GM12878 (cell line): Measurements from ENCODE around the gene FLII. TPM values are rescaled to one million over a fixed set of nuclear protein-coding genes. Genes with fewer than 3 reads are reported as not detected.

ENCODE experiments used
- ATAC-seq: fragments of 200-7000 bp; cut with Tn5 transposase; 3 replicates; pipeline ENCODE4 v1.9.1; 2020; ENCODE audit warnings: mild to moderate bottlenecking, moderate library complexity
- BruUV-seq: library from RNA; stranded (reverse); fragments of 400-500 nt; replicated peaks from 2 replicates; lab custom pipeline; 2021; lab: Mats Ljungman, UMichigan
- CTCF ChIA-PET: fragments of 300-600 bp; sonication (Branson Sonifier 250); formaldehyde crosslinking; extraction: SDS; loops from one replicate; lab custom pipeline; 2021; ENCODE audit warnings: inconsistent platforms; lab: Yijun Ruan, JAX
- POLR2A ChIA-PET: fragments of 350-600 bp; formaldehyde crosslinking; extraction: SDS; loops from one replicate; lab custom pipeline; 2021; ENCODE audit warnings: inconsistent platforms; lab: Charles Lee
- RAD21 ChIA-PET: fragments of 300-600 bp; sonication (Branson Sonifier 250); formaldehyde crosslinking; loops from one replicate; lab custom pipeline; 2023; ENCODE audit warnings: antibody characterized with exemption; ENCODE audit not compliant: unreplicated experiment; lab: Charles Lee
- SMC1A ChIA-PET: fragments of 300-600 bp; sonication (Branson Sonifier 250); formaldehyde crosslinking; loops from one replicate; lab custom pipeline; 2023; ENCODE audit not compliant: unreplicated experiment, uncharacterized antibody; lab: Charles Lee
- DNase-seq: peaks from one replicate; pipeline ENCODE4 v3.0.0-alpha.2; 2011; ENCODE audit warnings: low read depth, low spot score
- FAIRE-seq: peaks from 3 replicates; lab custom pipeline; 2011; peaks lifted over from hg19 to GRCh38; lab: Jason Lieb, UNC
- H2AFZ ChIP-seq: 2 replicates; pipeline ENCODE4 v1.6.0; 2011; ENCODE audit warnings: low read depth, low read length, control low read depth; ENCODE audit not compliant: control insufficient read depth
- H3K27ac ChIP-seq: 2 replicates; pipeline ENCODE4 v1.5.1; 2011; ENCODE audit warnings: control low read depth; ENCODE audit not compliant: control insufficient read depth, insufficient read depth
- H3K27me3 ChIP-seq, 2 experiments: replicated peaks in 1 of 2; 2 replicates each; pipeline versions ENCODE4 v1.6.0 to v1.6.1; 2011; ENCODE audit warnings: low read length in 1 of 2; ENCODE audit not compliant: control insufficient read depth in 2 of 2, insufficient read depth in 2 of 2
- H3K36me3 ChIP-seq, 2 experiments: 2 replicates each; pipeline ENCODE4 v1.5.1; 2011; ENCODE audit warnings: low read length in 1 of 2; ENCODE audit not compliant: control insufficient read depth in 2 of 2, insufficient read depth in 2 of 2
- H3K4me1 ChIP-seq: 2 replicates; pipeline ENCODE4 v1.6.1; 2011; ENCODE audit warnings: mild to moderate bottlenecking, low read length, moderate library complexity, mixed read lengths; ENCODE audit not compliant: control insufficient read depth, insufficient read depth
- H3K4me2 ChIP-seq: 2 replicates; pipeline ENCODE4 v1.6.0; 2011; ENCODE audit warnings: control low read depth; ENCODE audit not compliant: control insufficient read depth, insufficient read depth
- H3K4me3 ChIP-seq: fragments of 200-600 bp; sonication (generic); 2 replicates; pipeline ENCODE4 v1.5.1; 2016
- H3K79me2 ChIP-seq: 2 replicates; pipeline ENCODE4 v1.6.0; 2011; ENCODE audit warnings: low read length; ENCODE audit not compliant: control insufficient read depth, insufficient read depth
- H3K9ac ChIP-seq: 2 replicates; pipeline ENCODE4 v1.8.0; 2011; ENCODE audit warnings: low read length, control low read depth, mixed read lengths; ENCODE audit not compliant: control insufficient read depth, insufficient read depth
- H3K9me3 ChIP-seq: replicated peaks from 3 replicates; pipeline ENCODE4 v1.5.1; 2011; ENCODE audit warnings: mild to moderate bottlenecking, low read length; ENCODE audit not compliant: control insufficient read depth, insufficient read depth
- H4K20me1 ChIP-seq: 2 replicates; pipeline ENCODE4 v1.6.0; 2011; ENCODE audit not compliant: control insufficient read depth, insufficient read depth
- CEBPB ChIP-seq, 2 experiments: fragments of 150-350 bp in 1 of 2; IDR thresholded peaks; 2 replicates each; pipeline ENCODE4 v1.6.1; 2012 to 2014; ENCODE audit warnings: low read depth in 2 of 2, low read length in 2 of 2, borderline replicate concordance in 1 of 2, inconsistent platforms in 1 of 2
- MXI1 ChIP-seq: fragments of 150-350 bp; IDR thresholded peaks from 2 replicates; pipeline ENCODE4 v1.6.1; 2011; ENCODE audit warnings: low read depth, mild to moderate bottlenecking, inconsistent platforms, low read length, improper control_type of control experiment
- POLR2A ChIP-seq: IDR thresholded peaks from 2 replicates; pipeline ENCODE4 v1.6.1; 2011; ENCODE audit warnings: low read depth, mild to moderate bottlenecking, low read length
- RBBP5 ChIP-seq: fragments of 200-600 bp; sonication (generic); conservative IDR thresholded peaks from 2 replicates; pipeline ENCODE4 v1.6.1; 2016
- SPI1 ChIP-seq: IDR thresholded peaks from 2 replicates; pipeline ENCODE4 v1.6.1; 2011; ENCODE audit warnings: low read depth, mild to moderate bottlenecking, low read length, moderate library complexity, borderline replicate concordance; ENCODE audit not compliant: insufficient read depth
- SUZ12 ChIP-seq: fragments of 200-600 bp; sonication (generic); IDR thresholded peaks from one replicate; pipeline ENCODE4 v1.6.1; 2018; ENCODE audit warnings: antibody characterized with exemption, mild to moderate bottlenecking; ENCODE audit not compliant: unreplicated experiment
- YY1 ChIP-seq: IDR thresholded peaks from 2 replicates; pipeline ENCODE4 v1.6.1; 2011; ENCODE audit warnings: low read depth, mild to moderate bottlenecking, low read length
- WGBS: methylation state at CpG from one replicate; pipeline ENCODE4 v1.1.6; 2016; ENCODE audit warnings: low lambda C conversion rate; ENCODE audit not compliant: insufficient replicate concordance, insufficient coverage; ENCODE audit errors: missing lambda C conversion rate; 5-methylcytosine and 5-hydroxymethylcytosine counted together
- in situ Hi-C: fragments of 300-500 bp; cut with MboI; formaldehyde crosslinking; loops from 9 replicates; pipeline ENCODE4 v1.14.3; 2018; ENCODE audit warnings: mixed read lengths
- intact Hi-C: fragments of 100-400 bp; cut with micrococcal nuclease; formaldehyde crosslinking; loops from one replicate; pipeline ENCODE4 v1.14.2; 2022; ENCODE audit not compliant: unreplicated experiment
- polyA plus RNA-seq, 11 experiments: library from polyadenylated mRNA; depleted of rRNA in 4 of 11; unstranded in 6 of 11; stranded (reverse) in 5 of 11; fragments of >200 nt; fragmentation: Nextera tagmentation in 4 of 11; fragmentation: Illumina TruSeq in 1 of 11; extraction: Ambion mirVana in 4 of 11; extraction: Trizol in 1 of 11; gene quantifications; 1 replicate in 1 of 11; 2 replicates in 10 of 11; pipeline versions ENCODE4 v1.2.1 to v1.2.3, GENCODE V29; 2011 to 2016; ENCODE audit warnings: inconsistent platforms in 2 of 11, missing spikeins in 2 of 11, low read depth in 1 of 11
- total RNA-seq, 4 experiments: library from RNA; depleted of rRNA in 3 of 4; stranded (reverse); fragments of >200 nt in 3 of 4; fragmentation: Illumina TruSeq in 1 of 4; extraction: Trizol in 1 of 4; gene quantifications; 2 replicates each; pipeline versions ENCODE4 v1.2.1 to v1.2.3, GENCODE V29; 2013 to 2021
- TF ChIP-seq, protein P1 (sequence below): fragments of 450-650 bp; IDR thresholded peaks from 2 replicates; pipeline ENCODE4 v1.6.1; 2016; ENCODE audit warnings: mild to moderate bottlenecking, moderate library complexity, borderline replicate concordance
- TF ChIP-seq, protein P2 (sequence below): fragments of 450-650 bp; IDR thresholded peaks from 2 replicates; pipeline ENCODE4 v1.6.1; 2016; ENCODE audit warnings: mild to moderate bottlenecking
- TF ChIP-seq, protein P3 (sequence below): fragments of 450-650 bp; IDR thresholded peaks from 2 replicates; pipeline ENCODE4 v1.6.1; 2016; ENCODE audit warnings: mild to moderate bottlenecking
- TF ChIP-seq, protein P4 (sequence below): fragments of 450-650 bp; conservative IDR thresholded peaks from 2 replicates; pipeline ENCODE4 v1.6.1; 2017; ENCODE audit warnings: mild to moderate bottlenecking, moderate library complexity

FLII gene
- total and polyA plus RNA-seq, 10 of the 15 experiments (the other 5 are each of a cell fraction or from before 2014, with no cell fraction given): 22.2 to 200 (median 121) TPM

DNA sequence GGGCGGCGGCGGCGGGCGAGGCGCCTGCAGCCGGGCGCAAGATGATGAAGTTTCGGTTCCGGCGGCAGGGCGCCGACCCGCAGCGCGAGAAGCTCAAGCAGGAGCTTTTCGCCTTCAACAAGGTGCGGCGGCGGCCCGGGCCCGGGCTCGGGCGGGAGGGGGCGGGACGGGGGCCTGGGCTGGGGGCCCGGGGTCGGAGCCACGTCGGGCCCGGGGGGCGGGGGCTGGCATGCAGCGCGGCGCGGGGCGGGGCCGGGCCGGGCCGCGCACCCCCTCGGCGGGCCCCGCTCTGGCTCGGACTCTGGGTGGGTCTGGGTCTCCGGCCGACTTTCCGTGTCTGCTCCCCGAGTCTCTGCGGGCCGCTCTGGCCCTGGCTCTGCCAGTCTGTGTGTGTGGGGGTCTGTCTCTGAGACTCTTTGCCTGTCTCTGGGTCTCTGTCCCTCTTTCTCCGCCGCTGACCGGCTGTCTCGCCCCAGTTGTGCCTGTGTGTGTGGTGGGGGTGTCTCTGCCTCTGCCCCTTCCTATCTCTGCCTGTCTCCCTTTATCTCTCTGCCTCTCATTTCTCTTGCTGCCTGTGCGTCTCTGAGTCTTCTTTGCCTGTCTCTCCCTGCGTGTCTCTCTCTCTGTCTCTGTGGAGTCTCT lies 32.8 kb downstream of the FLII start:
- SMC1A ChIA-PET: no interaction called here
- peak overlapping the region; percentile 64 for H3K4me2 ChIP-seq
- intact Hi-C loops (loop anchor here (2.0 to 5.0 kb wide), 2 partner anchors 35 to 43 kb away; partner anchors contain the start of genes ALKBH5 and MIEF2), in situ Hi-C loops (no loop called here)
- POLR2A ChIA-PET: interaction anchor here (0.6 to 0.9 kb wide), 2 partner anchors 34 to 251 kb away, joined by 3 to 4 read pairs; no protein-coding TSS in a partner anchor
- TF ChIP-seq POLR2A (peak; percentile 26; the same call in 1 of the 2 replicates), CEBPB (IDR thresholded peaks at IDR 0.05; ENCODE audit: borderline replicate concordance in 1 of 2, low read depth in 2 of 2, low read length in 2 of 2) (no peak), SPI1 (no peak), RBBP5 (no peak), YY1 (no peak), MXI1 (peak; percentile 17; the same call in 1 of the 2 replicates), SUZ12 (no peak)
- TF ChIP-seq, protein P1, sequence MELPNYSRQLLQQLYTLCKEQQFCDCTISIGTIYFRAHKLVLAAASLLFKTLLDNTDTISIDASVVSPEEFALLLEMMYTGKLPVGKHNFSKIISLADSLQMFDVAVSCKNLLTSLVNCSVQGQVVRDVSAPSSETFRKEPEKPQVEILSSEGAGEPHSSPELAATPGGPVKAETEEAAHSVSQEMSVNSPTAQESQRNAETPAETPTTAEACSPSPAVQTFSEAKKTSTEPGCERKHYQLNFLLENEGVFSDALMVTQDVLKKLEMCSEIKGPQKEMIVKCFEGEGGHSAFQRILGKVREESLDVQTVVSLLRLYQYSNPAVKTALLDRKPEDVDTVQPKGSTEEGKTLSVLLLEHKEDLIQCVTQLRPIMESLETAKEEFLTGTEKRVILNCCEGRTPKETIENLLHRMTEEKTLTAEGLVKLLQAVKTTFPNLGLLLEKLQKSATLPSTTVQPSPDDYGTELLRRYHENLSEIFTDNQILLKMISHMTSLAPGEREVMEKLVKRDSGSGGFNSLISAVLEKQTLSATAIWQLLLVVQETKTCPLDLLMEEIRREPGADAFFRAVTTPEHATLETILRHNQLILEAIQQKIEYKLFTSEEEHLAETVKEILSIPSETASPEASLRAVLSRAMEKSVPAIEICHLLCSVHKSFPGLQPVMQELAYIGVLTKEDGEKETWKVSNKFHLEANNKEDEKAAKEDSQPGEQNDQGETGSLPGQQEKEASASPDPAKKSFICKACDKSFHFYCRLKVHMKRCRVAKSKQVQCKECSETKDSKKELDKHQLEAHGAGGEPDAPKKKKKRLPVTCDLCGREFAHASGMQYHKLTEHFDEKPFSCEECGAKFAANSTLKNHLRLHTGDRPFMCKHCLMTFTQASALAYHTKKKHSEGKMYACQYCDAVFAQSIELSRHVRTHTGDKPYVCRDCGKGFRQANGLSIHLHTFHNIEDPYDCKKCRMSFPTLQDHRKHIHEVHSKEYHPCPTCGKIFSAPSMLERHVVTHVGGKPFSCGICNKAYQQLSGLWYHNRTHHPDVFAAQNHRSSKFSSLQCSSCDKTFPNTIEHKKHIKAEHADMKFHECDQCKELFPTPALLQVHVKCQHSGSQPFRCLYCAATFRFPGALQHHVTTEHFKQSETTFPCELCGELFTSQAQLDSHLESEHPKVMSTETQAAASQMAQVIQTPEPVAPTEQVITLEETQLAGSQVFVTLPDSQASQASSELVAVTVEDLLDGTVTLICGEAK: peak; percentile 21; the same call in 1 of the 2 replicates
- TF ChIP-seq, protein P2, sequence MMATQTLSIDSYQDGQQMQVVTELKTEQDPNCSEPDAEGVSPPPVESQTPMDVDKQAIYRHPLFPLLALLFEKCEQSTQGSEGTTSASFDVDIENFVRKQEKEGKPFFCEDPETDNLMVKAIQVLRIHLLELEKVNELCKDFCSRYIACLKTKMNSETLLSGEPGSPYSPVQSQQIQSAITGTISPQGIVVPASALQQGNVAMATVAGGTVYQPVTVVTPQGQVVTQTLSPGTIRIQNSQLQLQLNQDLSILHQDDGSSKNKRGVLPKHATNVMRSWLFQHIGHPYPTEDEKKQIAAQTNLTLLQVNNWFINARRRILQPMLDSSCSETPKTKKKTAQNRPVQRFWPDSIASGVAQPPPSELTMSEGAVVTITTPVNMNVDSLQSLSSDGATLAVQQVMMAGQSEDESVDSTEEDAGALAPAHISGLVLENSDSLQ: 0 out of 2 replicates have a peak, but pooled peaks have one; percentile 34
- TF ChIP-seq, protein P3, sequence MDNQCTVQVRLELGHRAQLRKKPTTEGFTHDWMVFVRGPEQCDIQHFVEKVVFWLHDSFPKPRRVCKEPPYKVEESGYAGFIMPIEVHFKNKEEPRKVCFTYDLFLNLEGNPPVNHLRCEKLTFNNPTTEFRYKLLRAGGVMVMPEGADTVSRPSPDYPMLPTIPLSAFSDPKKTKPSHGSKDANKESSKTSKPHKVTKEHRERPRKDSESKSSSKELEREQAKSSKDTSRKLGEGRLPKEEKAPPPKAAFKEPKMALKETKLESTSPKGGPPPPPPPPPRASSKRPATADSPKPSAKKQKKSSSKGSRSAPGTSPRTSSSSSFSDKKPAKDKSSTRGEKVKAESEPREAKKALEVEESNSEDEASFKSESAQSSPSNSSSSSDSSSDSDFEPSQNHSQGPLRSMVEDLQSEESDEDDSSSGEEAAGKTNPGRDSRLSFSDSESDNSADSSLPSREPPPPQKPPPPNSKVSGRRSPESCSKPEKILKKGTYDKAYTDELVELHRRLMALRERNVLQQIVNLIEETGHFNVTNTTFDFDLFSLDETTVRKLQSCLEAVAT: 0 out of 2 replicates have a peak, but pooled peaks have one; percentile 19
- TF ChIP-seq, protein P4, sequence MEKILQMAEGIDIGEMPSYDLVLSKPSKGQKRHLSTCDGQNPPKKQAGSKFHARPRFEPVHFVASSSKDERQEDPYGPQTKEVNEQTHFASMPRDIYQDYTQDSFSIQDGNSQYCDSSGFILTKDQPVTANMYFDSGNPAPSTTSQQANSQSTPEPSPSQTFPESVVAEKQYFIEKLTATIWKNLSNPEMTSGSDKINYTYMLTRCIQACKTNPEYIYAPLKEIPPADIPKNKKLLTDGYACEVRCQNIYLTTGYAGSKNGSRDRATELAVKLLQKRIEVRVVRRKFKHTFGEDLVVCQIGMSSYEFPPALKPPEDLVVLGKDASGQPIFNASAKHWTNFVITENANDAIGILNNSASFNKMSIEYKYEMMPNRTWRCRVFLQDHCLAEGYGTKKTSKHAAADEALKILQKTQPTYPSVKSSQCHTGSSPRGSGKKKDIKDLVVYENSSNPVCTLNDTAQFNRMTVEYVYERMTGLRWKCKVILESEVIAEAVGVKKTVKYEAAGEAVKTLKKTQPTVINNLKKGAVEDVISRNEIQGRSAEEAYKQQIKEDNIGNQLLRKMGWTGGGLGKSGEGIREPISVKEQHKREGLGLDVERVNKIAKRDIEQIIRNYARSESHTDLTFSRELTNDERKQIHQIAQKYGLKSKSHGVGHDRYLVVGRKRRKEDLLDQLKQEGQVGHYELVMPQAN: no peak
- FAIRE-seq (no peak), ATAC-seq (no peak), DNase-seq (no peak)
- H4K20me1 ChIP-seq: no peaks in the 10 kb centered on the region
- H3K4me3 ChIP-seq: peak overlapping the region; percentile 67
- H3K9me3 ChIP-seq: no peaks in the 10 kb centered on the region
- H3K27ac ChIP-seq: no peak overlapping the region
- no TSS peak for BruUV-seq
- no peaks in the 10 kb centered on the region for H3K36me3 ChIP-seq
- peaks cover 6% of the 10 kb centered on the region for H3K4me1 ChIP-seq
- CTCF ChIA-PET: no interaction called here
- H3K9ac ChIP-seq: peak overlapping the region; percentile 67
- H2AFZ ChIP-seq: peak overlapping the region; percentile 78
- RAD21 ChIA-PET: interaction anchor here (0.6 kb wide), 1 partner anchor 192 kb away, joined by 5 read pairs; no protein-coding TSS in a partner anchor
- no peaks in the 10 kb centered on the region for H3K79me2 ChIP-seq
- H3K27me3 ChIP-seq: no peaks in the 10 kb centered on the region
- 1% methylated on average over 20 of the region's 57 CpGs for WGBS
